ENCODE measurements around the gene INPP4A.
"Not testable (repeated sequence)": the region's sequence is repeated elsewhere in the genome, so short reads cannot be mapped to it uniquely, and the experiment has no call there.

Gene INPP4A

DNA sequence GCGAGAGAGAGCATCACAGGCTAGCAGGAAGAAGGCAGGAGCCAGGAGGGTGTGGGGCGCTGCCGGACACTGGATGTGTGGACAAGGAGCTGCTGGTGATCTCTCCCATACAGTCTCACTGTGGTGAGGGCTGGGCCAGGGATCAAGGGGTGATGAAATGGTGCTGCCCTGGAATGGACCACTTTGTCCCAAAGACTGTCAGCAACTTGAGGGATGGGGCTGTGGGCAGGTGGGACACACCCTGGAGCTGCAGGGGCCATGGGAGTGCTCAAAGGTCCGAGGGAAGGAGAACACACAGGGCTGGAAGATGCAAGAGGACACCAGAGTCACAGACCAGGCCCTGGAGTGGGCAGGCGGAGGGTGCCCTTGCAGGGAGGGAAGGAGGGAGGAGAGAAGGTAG lies 125.7 kb downstream of the INPP4A start:
- DNase-seq, result no peak

DNA sequence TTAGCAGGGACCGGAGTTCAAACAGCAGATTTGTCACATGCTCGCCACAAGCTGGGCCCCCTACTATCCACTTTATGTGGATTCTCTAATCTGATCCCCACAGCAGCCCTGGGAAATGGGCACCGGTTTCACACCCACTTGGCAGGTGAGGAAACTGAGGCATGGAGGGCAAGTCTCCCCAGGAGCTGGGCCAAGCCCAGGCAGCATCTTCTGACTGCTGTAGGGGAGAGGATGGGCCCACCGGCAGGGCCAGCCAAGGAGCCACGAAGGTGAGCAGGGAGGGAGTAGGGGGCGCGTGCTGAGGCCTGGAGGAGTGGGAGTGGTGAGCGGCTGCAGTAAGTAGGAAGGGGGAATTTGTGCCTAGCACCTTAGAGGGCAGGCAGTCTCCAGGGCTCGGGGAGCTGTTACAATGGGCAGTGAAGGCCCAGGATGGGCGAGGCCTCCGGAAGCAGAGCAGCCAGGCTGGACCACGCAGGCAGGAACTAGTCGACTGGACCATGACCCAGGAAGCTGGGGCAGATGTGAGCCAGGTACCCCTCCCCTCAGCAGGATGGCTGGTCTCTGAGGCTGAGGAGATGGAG lies 126.6 kb downstream of the INPP4A start:
- DNase-seq, result no peak

DNA sequence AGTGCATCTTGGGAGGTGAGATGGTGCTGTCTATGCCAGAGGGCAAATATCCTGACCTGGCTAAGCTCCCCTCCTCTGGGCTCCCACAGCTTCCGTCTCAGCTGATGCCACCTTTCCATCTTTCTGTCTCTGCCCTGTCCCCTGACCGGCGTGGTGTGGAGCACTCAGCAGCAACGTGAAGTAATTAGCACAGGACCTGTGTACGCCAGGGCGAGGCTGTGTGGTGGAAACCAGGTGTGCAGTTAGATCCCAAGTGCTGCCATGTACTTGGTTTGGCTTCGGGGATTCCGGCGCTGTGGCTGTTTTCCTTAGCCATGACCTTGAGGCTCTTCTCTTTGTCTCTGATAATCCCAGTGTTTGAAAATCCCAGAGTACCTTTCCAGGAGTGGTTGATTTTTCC lies 127.1 kb downstream of the INPP4A start:
- DNase-seq, result no peak

DNA sequence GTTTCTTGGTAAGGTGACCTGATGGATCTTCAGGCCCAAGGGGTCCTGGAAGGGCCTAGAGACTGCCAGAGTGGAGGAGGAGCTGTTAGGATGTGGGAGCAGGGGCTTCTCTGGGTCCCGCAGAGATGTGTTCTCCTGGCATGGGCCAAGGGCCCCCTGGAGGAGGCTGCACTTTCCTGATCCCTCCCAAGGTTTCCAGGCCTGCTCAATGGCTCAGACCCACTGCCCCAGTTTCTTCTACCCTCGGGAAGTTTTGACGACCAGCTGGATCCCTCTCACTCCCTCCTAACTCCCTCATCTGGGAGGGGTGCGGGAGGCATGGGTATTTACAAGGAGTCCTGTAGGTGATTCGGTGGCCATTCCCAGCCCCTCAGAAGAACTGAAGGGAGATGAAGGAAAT lies 127.6 kb downstream of the INPP4A start:
- no peak for DNase-seq

DNA sequence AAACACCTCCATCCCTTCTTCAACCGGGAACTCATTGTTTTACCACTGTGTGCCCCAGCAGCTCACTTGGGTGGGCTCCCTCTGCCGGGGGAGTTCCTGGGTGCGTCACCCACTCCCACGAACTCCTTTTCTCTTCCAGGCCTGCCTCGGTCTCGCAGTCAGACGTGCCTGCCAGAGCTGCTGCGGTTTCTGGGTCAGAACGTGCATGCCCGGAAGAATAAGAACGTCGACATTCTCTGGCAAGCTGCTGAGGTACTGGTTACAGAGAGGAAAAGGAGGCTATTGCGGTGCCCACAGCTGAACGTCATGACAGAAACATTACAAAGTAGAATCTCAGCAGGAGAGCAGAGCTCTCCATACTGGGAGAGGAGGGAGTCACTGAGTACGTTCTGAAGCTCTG lies 128.0 kb downstream of the INPP4A start:
- DNase-seq, result no peak

DNA sequence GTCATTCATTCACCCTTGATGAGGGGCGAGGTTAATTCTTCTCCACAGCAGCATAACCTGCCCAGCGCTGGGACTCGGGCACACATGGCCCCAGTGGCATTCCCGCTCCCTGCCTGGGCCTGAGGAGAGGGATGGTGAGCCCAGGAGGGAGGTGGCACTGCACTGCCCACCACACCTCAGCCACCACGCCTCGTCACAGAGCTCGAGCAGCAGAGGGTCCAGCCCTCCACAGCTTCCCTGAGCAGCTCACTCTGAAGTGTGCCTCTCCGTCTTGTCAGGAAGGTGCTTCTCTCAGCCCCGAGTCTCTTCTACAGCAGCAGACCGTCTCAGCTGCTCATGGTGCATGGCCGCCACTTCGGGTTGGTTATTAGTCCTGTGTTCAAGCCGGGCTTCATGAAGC lies 128.8 kb downstream of the INPP4A start:
- DNase-seq, result no peak

DNA sequence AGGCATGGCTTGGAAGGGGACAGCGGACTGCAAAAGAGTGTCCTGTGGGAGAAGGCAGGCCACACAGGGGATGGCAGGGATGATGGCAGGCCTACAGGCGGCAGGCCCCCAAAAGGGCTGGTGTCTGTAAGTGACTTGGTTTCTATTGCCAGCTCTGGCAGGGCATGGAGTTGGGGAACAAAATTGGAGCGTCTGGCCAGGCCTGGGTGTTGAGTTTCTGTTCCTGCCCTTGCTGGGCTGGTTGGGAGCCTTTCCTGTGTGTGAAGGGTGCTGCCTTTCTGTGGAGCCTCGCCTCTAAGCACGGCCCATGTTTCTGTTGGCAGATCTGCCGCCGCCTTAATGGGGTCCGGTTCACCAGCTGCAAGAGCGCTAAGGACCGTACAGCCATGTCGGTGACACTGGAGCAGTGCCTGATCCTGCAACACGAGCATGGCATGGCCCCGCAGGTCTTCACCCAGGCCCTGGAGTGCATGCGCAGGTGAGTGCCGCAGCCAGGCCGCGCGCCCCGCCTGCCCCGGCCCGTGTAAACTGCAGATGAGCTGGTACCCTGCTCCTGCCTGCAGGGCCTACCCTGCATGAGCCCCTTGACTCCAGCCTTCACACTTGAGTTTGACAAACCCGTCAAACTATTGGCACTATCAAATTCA lies 132.1 kb downstream of the INPP4A start:
- DNase-seq, result no peak

DNA sequence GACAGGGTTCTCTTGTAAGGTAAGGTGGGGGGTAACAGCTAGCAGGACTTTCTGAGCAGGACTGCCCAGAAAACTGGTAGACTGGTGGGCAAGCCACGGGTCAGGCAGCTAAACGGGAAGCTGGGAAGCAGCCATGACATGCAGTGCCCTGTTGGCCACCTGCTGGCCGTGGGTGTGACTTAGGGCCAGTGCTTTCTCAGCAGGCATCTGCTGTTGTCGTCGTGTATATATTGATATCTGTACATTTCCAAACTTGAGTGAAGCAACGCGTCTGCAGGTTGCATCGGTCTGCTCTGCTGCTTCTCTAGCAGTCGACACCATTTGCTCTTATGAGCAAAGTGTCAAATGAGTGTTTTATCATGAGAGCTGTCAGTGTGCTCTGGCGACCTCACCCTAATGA lies 132.7 kb downstream of the INPP4A start:
- DNase-seq, result no peak

DNA sequence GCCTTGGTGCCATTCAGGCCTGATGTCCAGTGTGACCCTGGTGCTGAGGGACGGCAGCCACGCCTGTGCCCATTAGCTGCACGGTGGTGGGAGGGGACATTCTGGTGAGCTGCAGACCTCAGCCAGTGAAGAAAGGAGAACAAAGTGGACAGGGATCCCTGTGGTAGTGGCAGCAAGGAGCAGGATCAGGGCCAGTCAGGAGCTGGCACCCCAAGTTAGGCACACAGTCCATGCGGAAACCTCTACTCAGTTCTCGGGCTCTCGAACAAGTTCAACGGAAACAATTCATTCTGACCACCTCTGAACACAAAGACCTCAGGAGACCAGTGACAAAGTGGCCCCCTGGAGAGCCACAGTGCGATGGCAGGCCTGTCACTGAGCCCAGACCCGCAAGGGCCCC lies 133.6 kb downstream of the INPP4A start:
- DNase-seq, result no peak

DNA sequence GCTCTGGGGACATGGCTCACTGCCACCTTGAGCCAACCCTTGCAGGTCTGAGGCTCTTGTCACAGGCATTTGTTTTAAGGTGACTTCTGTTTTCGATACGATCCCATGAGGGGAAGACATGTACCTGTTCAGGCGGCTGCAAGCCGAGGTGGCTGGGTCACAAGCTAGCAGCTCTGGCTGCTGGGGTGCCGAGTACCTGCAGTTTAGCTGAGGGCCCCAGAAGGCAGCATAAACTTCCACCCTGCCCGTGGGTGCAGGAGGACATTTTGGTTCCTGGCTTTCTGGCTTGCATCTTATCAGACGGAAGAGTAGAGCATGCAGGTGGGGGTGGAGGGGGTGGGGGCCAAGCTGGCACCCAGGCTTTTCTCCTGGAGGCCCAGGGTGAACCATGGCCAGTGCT lies 135.3 kb downstream of the INPP4A start:
- DNase-seq, result no peak

DNA sequence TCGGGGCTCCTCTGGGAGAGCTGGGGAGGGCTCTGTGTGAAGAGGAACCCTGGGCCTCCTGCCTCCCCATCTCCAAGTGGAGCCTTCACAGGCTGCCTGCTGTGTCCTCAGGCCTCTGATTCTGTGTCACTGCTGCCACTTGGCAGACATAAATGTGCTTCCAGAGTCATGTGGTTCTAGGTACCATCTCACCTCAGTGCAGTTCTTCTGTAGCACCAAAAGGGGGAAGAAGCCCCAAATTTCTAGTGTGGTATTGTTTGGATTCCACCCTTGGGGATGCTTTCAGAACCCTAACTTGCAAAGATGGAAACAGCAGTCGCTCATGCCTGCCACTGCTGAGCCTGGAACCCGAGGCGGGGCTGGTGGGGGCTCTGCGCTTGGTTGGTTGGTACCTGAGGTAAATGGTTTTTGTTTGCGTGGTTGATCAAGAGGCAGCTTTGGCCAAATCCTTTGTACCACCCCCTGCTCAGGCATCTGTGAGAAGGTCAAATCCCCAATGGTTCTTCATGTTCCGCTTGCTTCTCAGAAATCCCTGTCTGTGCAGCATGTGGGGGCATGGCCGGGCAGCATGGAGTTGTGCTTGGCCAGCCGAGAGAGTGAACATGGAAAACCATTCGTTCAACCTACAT lies 136.1 kb downstream of the INPP4A start:
- DNase-seq, result no peak

DNA sequence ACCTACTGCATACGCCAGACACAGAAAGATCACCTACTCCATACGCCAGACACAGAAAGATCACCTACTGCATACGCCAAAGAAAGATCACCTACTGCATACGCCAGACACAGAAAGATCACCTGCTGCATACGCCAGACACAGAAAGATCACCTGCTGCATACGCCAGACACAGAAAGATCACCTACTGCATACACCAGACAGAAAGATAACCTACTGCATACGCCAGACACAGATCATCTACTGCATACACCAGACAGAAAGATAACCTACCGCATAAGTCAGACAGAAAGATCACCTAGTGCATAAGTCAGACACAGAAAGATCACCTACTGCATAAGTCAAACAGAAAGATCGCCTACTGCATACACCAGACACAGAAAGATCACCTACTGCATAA lies 137.9 kb downstream of the INPP4A start:
- no peak for DNase-seq

DNA sequence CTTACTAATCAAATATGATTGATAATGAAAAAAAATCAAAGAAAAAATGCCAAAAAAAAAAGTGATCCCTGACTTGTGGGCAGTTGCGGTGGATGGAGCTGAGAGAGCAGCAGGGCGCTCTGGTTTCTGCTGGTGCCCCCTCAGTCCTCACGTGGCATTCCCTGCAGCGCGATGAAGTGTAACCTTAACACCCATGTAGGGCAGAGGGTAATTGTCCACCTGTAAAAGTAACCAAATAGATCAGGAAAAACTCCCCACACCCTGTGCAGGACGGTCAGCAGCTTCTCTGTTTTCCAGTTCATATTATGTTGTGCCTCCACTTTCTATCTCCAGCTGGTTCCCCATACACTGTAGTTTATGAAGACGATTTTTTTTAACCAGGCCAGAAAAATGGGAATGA lies 138.6 kb downstream of the INPP4A start:
- DNase-seq, result no peak

DNA sequence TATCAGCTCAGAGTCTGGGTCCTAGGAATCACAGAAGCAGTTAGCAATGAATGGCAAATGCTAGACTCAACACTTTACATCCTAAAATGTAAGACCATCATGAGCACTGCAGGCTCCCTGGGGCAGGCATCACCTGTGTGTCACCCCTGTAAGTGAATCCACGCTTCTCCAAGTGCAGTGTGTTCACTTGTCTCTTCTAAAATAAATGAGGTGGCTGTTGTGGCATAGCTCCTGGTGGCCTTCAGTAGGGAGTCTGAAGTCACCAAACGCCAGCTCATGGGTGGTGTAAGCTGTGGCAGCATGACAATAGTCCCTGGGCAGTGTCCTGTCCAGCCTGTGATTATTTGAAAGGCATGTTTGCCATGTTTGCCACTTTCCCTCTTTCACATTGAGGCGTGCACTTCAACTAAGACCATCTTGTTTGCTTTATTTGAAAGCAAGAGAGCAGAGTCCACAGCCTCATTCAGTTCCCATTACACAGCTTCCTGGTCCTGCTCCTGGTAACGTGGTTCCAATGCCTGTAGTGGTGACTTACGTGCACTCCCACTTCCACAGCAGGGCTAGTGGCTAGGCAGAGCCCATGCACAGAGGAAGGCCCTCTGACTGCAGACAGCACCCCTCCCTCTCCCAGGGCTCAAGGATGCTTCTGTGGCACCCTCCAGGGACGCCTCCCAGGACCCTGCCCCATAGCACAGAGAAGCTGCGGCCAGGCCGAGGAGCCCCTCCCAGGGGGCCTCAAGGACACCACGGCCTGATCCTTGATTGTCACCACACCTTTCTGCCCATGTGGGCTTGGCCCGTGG lies 139.4 kb downstream of the INPP4A start:
- DNase-seq, result no peak

DNA sequence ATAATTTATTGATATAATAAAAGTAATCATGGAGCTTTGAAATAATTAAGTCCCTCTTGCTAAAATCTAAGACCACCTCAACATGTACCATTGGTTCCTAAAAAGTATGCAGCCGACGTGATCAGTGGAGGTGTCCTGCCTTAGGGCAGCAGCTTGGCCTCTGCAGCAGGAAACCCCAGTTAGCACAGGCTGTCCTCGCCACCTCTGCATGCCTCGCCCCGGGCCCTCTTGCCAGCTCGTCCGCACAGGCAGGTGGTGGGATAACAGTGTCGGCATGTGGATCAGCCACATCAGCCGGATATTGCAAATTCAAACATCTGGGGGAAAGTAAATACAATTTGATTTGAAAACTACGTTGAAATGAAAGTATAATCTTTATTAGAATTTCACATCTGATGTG lies 140.7 kb downstream of the INPP4A start:
- DNase-seq, result no peak

DNA sequence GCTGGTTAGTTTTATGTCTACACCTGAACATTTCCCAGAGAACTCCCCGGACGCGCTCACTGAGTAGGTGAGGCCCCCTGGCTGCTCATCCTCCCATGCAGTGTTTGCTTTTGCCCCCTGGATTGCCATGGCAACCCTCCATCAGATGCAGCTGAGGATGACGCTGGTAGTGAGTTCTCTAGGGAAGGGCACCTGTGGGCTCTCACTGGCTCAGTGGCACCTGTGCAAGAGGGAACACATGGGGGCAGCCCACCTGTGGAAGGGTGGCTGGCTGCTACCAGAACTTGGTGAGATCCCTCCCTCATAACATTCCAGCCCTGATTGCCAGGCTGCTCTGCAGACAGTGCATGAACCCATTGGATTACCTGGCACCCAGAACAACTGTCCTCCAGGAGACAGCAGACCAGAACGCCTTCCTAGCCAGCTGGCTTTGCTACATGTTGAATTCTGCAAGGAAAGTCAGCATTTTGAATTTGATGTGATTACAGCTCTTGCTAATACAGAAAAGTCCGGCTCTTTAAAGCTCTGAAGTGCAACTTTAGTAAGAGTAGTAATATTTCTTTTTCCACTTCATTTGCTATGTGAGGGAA lies 142.0 kb downstream of the INPP4A start:
- DNase-seq, result no peak

DNA sequence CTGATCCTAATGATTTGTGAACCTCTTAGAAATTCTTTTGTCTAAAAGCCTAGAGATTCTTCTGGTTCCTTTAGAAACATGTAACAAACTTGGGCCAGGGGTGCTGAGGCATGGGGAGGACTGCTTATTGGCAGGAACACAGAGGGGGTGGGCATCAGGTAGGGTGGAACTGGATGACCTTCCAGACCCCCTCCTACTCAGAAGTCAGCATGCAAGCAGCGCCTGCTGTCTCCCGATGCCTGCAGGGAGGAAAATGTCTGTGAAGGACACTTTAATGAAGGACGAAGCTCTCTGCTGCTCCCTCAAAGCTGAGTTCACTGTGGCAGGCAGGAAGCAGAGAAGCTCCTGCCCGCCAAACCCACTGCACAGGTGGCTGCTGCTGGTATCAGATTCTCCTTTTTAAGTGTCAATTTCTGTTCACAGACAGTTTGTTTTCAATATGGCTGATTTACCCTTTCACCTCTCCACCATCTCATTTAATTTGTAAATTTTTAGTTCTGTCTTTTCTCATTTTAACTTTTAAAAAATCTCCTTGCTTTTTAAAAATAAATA lies 144.3 kb downstream of the INPP4A start:
- DNase-seq, result no peak

DNA sequence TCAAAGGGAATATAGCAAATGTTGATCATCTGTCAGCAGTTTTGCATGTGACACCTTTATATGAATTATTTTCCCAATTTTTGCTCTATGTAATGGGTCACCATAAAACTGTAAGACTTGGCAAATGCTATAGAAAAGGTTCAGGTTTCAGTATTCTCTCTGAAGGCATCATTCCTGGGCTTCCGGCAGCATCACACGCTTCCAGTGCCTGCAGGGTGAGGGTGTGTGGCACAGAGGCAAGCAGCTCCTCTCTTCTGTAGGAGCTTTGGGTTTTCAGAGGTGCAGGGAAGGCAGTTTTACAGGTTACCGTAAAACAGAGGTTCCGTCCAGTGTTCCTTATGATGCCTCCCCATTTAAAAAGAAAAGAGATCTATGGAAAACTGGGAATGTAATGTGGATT lies 144.8 kb downstream of the INPP4A start:
- no peak for DNase-seq

DNA sequence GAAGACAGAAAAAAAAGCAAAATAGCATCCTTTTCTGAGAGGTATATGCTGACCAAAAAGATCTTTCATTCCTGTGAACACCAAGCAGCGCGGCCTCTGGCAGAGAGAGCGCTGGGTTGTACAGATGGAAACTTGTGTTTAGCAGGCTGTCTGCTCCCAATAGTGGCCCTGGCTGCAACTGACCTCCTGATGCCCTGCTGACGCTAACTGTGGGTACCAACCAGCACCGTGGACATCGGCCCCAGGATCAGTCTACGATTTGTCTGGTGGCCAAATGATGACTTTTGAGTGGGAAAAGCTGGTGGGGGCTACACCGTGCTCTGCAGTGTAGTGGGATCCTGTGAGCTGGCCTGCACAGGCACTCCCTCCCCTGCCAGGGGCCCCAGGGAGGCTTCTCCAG lies 147.9 kb downstream of the INPP4A start:
- DNase-seq, result no peak

DNA sequence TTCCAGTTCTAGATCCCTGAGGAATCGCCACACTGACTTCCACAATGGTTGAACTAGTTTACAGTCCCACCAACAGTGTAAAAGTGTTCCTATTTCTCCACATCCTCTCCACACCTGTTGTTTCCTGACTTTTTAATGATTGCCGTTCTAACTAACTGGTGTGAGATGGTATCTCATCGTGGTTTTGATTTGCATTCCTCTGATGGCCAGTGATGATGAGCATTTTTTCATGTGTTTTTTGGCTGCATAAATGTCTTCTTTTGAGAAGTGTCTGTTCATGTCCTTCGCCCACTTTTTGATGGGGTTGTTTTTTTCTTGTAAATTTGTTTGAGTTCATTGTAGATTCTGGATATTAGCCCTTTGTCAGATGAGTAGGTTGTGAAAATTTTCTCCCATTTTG lies 150.0 kb downstream of the INPP4A start:
- not testable (repeated sequence) for DNase-seq

DNA sequence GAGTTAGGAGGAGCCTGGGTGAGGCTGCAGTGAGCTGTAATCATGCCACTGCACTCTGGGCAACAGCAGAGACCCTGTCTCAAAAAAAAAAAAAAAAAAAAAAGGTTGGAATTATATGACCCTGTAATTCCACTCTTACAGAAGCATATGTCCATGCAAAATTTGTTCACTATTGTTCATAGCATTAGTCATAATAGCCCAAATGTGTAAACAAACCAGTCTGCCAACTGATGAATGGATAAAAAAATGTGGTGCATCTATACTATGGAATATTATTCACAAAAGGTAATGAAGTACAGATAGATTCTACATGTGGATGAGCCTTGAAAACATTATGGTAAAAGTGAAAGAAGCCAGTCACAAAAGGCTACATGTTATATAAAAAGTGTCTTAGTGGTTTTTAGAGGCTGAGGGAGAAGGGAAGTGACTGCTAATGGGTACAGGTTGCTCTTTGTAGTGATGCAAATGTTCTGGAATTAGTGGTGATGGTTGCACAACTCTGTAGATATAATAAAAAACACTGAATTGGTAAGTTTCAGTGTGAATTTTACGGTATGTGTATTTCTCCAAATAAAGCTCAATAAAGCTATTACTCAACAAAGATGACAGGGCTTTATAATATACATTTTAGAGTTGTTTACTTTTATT lies 154.2 kb downstream of the INPP4A start:
- no peak for DNase-seq

DNA sequence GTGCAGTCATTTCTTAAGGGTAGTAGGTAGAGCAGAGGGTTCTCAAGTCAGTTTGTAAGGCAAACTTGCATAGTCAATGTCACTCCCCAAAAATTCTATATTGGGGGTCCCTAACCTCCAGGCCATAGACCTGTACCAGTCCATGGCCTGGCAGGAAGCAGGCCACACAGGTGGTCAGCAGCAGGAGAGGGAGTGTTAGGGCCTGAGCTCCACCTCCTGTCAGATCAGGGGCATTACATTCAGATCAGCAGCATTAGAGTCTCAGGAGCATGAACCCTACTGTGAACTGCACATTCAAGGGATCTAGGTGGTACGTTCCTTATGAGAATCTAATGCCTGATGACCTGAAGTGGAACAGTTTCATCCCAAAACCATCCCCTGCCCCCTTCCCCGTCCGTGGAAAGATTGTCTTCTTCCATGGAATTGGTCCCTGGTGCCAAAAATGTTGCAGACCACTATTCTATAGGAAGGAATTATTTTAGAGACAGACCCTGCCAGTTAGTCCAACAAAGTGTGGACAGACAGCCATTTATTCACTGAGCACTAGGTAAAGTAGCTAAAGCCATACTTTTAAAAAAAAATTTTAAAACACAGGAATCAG lies 157.0 kb downstream of the INPP4A start:
- DNase-seq, result peak; percentile 33
